Measurements from ENCODE around the gene HAL.

HAL gene

GRCh38 chr12:95996034-95996658 is at the start of gene HAL:
Gene HAL, minus strand, starts transcription at chr12:95996344. Its CDS starts 434 bp downstream, at chr12:95995910.
- DNase-seq (ENCODE audit: low spot score in 2 of 2) (no peak), ATAC-seq (no peak)
- Mint-ChIP-seq H3K36me3 (peaks cover 15% of the 10 kb centered on the region), H3K27ac (no peak within 1 kb of the TSS), H3K4me3 (no peak within 1 kb of the TSS), H3K9me3 (no peaks in the 10 kb centered on the region), H3K4me1 (peaks cover 9% of the 10 kb centered on the region)

GRCh38 chr12:96045566-96045965 is 49.4 kb upstream of the HAL start:
- H3K36me3 Mint-ChIP-seq = no peaks in the 10 kb centered on the region
- H3K9me3 Mint-ChIP-seq = peaks cover 5% of the 10 kb centered on the region
- no peak overlapping the region for H3K4me3 Mint-ChIP-seq
- DNase-seq (ENCODE audit: low spot score in 2 of 2) (no peak), ATAC-seq (no peak)
- peaks cover 41% of the 10 kb centered on the region for H3K4me1 Mint-ChIP-seq
- peak overlapping the region; percentile 69 for H3K27ac Mint-ChIP-seq

- peak overlapping the region; percentile 69 for H3K27ac Mint-ChIP-seq
Measured at GRCh38 chr12:96044943-96045290, 48.8 kb upstream of the HAL start.

GRCh38 chr12:96044017-96044942 is 48.1 kb upstream of the HAL start:
- Mint-ChIP-seq H3K4me3 (no peak overlapping the region), H3K4me1 (peaks cover 41% of the 10 kb centered on the region), H3K9me3 (no peaks in the 10 kb centered on the region), H3K27ac (peak overlapping the region; percentile 69), H3K36me3 (no peaks in the 10 kb centered on the region)
- DNase-seq (ENCODE audit: low spot score in 2 of 2) (no peak), ATAC-seq (no peak)

More at GRCh38 chr12:96044943-96045290, 48.8 kb upstream of the HAL start:
- H3K36me3 Mint-ChIP-seq = no peaks in the 10 kb centered on the region
- H3K9me3 Mint-ChIP-seq = no peaks in the 10 kb centered on the region
- no peak overlapping the region for H3K4me3 Mint-ChIP-seq
- DNase-seq (ENCODE audit: low spot score in 2 of 2) = no peak
- H3K4me1 Mint-ChIP-seq = peaks cover 41% of the 10 kb centered on the region
- no peak for ATAC-seq

GRCh38 chr12:96041181-96041580 is 45.0 kb upstream of the HAL start:
- H3K36me3 Mint-ChIP-seq = no peaks in the 10 kb centered on the region
- DNase-seq (ENCODE audit: low spot score in 2 of 2) (no peak), ATAC-seq (no peak)
- H3K4me1 Mint-ChIP-seq = peaks cover 15% of the 10 kb centered on the region
- H3K27ac Mint-ChIP-seq = no peak overlapping the region
- H3K9me3 Mint-ChIP-seq = no peaks in the 10 kb centered on the region
- H3K4me3 Mint-ChIP-seq = no peak overlapping the region

GRCh38 chr12:96040305-96041133 is 44.4 kb upstream of the HAL start:
- H3K36me3 Mint-ChIP-seq = no peaks in the 10 kb centered on the region

GRCh38 chr12:96039516-96039915 is 43.4 kb upstream of the HAL start:
- no peaks in the 10 kb centered on the region for H3K9me3 Mint-ChIP-seq
- DNase-seq (ENCODE audit: low spot score in 2 of 2) = no peak
- no peak overlapping the region for H3K27ac Mint-ChIP-seq
- ATAC-seq = no peak
- no peaks in the 10 kb centered on the region for H3K36me3 Mint-ChIP-seq
- H3K4me3 Mint-ChIP-seq = no peak overlapping the region
- peaks cover 8% of the 10 kb centered on the region for H3K4me1 Mint-ChIP-seq

More at GRCh38 chr12:96040305-96041133, 44.4 kb upstream of the HAL start:
- peaks cover 15% of the 10 kb centered on the region for H3K4me1 Mint-ChIP-seq
- DNase-seq (ENCODE audit: low spot score in 2 of 2) (no peak), ATAC-seq (no peak)
- H3K9me3 Mint-ChIP-seq = no peaks in the 10 kb centered on the region
- no peak overlapping the region for H3K4me3 Mint-ChIP-seq
- no peak overlapping the region for H3K27ac Mint-ChIP-seq

- Mint-ChIP-seq H3K27ac (no peak overlapping the region), H3K4me3 (no peak overlapping the region), H3K4me1 (no peaks in the 10 kb centered on the region), H3K36me3 (no peaks in the 10 kb centered on the region), H3K9me3 (no peaks in the 10 kb centered on the region)
- ATAC-seq = no peak
- no peak for DNase-seq (ENCODE audit: low spot score in 2 of 2)
Measured at GRCh38 chr12:96036765-96037455, 40.8 kb upstream of the HAL start.

- no peaks in the 10 kb centered on the region for H3K36me3 Mint-ChIP-seq
- ATAC-seq = peak; percentile 95
- H3K9me3 Mint-ChIP-seq = no peaks in the 10 kb centered on the region
- peak; percentile 96 to 99 for DNase-seq (ENCODE audit: low spot score in 2 of 2)
- H3K4me1 Mint-ChIP-seq = peaks cover 5% of the 10 kb centered on the region
- H3K4me3 Mint-ChIP-seq = no peak within 1 kb of the TSS
- no peak within 1 kb of the TSS for H3K27ac Mint-ChIP-seq
Measured at GRCh38 chr12:96035283-96036236, 39.4 kb upstream of the HAL start, which contains the start of gene LTA4H. Gene LTA4H, minus strand, starts transcription at chr12:96035587. Its CDS starts 68 bp downstream, at chr12:96035519.

GRCh38 chr12:96034621-96035282 is 38.6 kb upstream of the HAL start:
- Mint-ChIP-seq H3K36me3 (no peaks in the 10 kb centered on the region), H3K9me3 (no peaks in the 10 kb centered on the region), H3K4me1 (peaks cover 13% of the 10 kb centered on the region), H3K27ac (no peak overlapping the region), H3K4me3 (no peak overlapping the region)
- DNase-seq (ENCODE audit: low spot score in 2 of 2) (no peak), ATAC-seq (peak; percentile 33)

GRCh38 chr12:96033549-96034389 is 37.6 kb upstream of the HAL start:
- Mint-ChIP-seq H3K9me3 (no peaks in the 10 kb centered on the region), H3K4me3 (no peak overlapping the region), H3K36me3 (no peaks in the 10 kb centered on the region), H3K27ac (no peak overlapping the region), H3K4me1 (peaks cover 14% of the 10 kb centered on the region)
- no peak for DNase-seq (ENCODE audit: low spot score in 2 of 2)
- ATAC-seq = no peak

- Mint-ChIP-seq H3K27ac (no peak overlapping the region), H3K4me3 (no peak overlapping the region), H3K36me3 (peaks cover 32% of the 10 kb centered on the region), H3K4me1 (peaks cover 14% of the 10 kb centered on the region), H3K9me3 (no peaks in the 10 kb centered on the region)
- ATAC-seq (no peak), DNase-seq (ENCODE audit: low spot score in 2 of 2) (no peak)
Measured at GRCh38 chr12:96029826-96030225, 33.7 kb upstream of the HAL start.

- Mint-ChIP-seq H3K4me1 (peaks cover 14% of the 10 kb centered on the region), H3K9me3 (no peaks in the 10 kb centered on the region), H3K4me3 (no peak overlapping the region), H3K27ac (no peak overlapping the region), H3K36me3 (peaks cover 44% of the 10 kb centered on the region)
- no peak for DNase-seq (ENCODE audit: low spot score in 2 of 2)
- ATAC-seq = no peak
Measured at GRCh38 chr12:96028538-96028937, 32.4 kb upstream of the HAL start.
